Suppressor macrophage (primary cell): ENCODE results near the gene ZGRF1.
"Not testable (repeated sequence)": the region's sequence is repeated elsewhere in the genome, so short reads cannot be mapped to it uniquely, and the experiment has no call there.

Experiments
- DNase-seq, 4 experiments: peaks; one replicate each; pipeline ENCODE4 v3.0.0-alpha.2; 2020 to 2022

The ZGRF1 gene

DNA sequence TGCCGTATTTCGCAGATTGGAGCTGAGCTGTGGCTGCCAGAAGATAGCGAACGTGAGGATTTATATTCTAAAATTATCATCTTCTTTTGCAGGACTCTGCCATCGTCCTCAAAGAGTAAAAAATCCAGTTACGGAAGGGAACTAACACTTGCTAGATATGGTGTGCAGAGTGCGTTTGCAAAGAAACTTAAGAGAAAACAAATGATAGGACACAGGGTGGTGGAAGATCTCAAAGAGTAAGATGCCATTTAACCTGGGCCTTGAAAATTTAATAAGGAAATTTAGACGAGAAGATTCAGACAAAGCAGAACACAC lies 800 bp upstream of the ZGRF1 start:
- DNase-seq, result no peak

DNA sequence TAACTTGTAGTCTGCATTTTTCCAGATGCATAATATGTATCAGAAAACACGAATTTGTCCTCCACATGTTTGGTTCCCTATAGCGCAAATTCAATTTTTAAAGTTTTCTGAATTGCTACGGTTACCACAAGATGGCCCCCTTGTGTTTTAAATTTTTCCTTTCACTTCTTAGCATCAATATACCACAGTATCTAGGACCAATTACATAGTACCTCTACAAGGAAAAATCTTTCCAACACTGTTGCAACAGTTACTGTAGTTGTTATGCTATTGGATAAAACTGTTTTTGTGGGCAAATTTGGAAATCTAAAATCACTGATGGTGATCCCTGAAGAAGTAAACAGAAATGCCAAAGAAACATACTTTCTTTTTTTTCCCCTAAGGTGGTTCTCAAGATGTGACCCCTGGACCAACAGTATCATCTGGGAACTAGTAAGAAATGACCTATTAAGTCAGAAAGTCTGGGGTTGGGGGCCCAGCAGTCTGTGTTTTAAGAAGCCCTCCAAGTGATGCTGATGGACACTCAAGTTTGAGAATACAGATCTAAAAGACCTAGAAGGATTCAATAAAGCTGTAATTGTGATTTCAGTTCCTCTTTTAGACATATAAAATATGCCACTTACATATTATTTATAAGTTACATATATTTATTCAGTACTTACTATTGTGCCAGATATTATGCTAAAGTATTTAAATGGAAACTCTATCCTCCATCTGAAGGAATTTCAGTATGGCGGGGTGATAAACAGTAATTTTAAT lies 3.1 kb downstream of the ZGRF1 start:
- peak in 3 of 4 experiments; percentile 32 to 58 (median 43) for DNase-seq

DNA sequence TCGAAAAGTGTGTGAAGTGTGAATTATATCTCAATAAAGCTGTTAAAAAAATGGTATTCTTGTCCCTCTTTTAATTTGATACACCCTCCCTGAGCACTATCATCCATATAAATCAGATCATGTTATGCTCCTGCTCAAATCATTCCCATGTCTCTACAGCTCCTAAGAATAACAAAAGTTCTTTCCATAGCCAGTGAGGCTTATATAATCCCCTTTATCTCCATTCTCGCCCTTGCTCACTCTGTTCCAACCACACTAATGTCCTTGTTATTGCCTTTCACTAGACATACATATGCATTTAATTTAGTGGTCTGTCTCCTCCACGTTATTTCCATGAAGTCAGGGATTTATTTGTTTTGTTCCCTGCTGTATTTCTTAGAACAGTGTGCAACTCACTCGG lies 10.5 kb downstream of the ZGRF1 start:
- no peak for DNase-seq

DNA sequence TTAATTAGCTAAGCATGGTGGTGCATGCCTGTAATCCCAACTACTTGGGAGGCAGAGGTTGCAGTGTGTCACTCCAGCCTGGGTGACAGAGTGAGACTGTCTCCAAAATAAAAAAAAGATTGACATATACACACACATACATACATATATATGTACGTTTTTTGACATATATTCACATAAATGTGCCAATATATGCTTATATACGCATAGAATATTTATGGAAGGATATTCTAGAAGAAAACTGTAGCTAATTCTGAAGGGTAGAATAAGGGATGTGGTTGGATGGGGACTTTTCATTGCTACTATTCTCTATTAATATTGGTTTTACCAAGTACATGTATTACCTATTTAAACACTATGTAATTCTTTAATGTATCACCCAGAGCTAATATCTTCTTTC lies 19.7 kb downstream of the ZGRF1 start:
- DNase-seq, result no peak

DNA sequence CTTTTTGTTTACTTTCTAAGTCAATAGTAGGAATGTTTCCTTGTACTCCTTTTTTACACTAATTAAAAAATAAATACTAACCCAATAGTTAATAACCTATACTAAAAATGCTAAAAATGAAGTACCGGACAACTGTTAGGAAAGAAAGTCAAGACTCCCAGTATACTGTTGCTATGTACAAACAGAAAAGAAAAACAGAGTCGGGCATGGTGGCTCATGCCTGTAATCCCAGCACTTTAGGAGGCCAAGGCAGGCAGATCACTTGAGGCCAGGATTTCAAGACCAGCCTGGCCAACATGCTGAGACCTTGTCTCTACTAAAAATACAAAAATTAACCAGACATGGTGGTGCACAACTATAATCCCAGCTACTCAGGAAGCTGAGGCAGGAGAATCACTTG lies 23.9 kb downstream of the ZGRF1 start:
- not testable (repeated sequence) for DNase-seq

DNA sequence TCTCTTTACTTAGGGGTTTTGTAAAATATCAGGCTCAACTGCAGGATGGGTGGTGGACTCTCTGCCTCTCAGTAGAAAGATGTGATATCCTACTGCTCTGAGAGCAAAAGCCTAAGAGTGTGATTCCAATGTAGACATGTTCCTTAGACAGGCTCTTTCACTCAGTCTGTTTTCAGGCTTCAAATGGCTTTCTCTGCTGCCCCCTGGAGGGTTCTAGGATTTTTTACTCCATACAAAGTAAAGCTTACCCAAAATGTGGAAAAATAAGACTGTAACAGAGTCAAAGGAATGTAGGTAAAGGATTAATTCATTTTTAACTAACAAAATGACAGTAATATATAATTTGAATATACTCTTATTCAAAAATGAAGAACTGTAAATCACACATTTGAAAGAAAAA lies 32.1 kb downstream of the ZGRF1 start:
- peak; percentile 56 to 74 (median 69) for DNase-seq

DNA sequence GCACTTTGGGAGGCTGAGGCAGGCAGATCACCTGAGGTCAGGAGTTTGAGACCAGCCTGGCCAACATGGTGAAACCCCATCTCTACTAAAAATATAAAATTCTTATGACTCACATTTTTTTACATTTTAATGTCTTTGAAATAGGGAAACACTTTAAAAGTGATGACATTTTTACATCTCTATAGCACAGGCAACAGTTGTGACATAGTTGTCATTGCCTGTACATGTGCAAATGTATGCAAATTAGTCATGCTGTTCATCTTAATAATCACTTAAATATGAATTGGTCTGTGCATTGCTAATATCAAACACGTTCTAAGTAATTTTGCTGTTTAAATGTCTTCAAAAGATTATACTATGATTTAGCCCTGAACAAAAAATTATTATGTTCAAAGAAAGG lies 41.7 kb downstream of the ZGRF1 start:
- DNase-seq, result no peak

- no peak for DNase-seq
Measured at GRCh38 chr4:112593438-112594133, 43.1 kb downstream of the ZGRF1 start.

- no peak for DNase-seq
Measured at GRCh38 chr4:112592717-112593116, 44.0 kb downstream of the ZGRF1 start.

GRCh38 chr4:112591593-112591992 lies 45.1 kb downstream of the ZGRF1 start:
- no peak for DNase-seq

DNA sequence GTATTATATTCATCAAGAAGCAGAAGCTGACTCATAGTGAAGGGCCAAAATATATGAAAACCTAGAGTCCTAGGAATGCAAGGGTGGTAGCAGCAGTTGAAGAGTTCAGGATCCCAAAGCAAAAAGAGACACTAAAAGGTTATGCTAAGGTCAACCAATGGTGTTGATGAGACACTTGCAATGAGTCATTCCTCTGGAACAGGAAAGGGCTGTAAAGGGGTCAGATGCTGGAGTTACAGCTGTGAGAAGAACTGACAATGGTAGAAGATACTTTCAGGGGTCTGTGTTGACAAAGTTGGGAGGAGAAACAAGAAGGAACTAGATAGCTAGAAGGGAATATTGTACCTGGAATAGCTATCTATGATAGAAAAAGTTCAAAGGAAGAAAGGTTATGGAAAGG lies 47.5 kb downstream of the ZGRF1 start:
- peak in 3 of 4 experiments; percentile 1 to 31 (median 4) for DNase-seq

GRCh38 chr4:112585977-112586736 lies 50.6 kb downstream of the ZGRF1 start:
- no peak for DNase-seq

DNA sequence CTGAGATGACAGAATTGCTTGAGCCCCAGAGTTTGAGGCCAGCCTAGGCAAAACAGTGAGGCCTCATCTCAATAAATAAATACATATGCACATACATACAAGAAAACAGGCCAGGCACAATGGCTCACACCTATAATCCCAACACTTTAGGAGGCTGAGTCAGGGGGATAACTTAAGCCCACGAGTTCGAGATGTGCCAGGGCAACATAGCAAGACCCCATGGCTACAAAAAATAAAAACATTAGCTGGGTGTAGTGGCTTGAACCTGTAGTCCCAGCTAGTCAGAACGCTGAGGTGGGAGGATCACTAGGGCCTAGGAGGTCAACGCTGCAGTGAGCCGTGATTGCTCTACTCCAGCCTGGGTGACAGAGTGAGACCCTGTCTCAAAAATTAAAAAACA lies 69.2 kb downstream of the ZGRF1 start:
- no peak for DNase-seq

DNA sequence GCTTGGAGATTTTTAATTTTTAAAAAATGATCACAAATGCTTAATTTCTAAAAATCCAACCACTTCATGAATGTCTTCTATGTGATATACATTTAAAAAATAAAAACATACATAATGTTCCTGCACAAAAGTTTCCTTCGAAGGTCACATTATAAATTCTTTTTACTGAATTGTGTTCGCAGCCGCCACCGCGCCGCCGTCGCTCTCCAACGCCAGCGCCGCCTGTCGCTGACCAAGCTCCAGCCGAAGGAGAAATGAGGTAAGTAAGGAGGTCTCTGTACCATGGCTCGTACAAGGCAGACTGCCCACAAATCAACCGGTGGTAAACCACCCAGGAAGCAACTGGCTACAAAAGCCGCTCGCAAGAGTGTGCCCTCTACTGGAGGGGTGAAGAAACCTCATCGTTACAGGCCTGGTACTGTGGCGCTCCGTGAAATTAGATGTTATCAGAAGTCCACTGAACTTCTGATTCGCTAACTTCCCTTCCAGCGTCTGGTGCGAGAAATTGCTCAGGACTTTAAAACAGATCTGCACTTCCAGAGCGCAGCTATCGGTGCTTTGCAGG lies 71.9 kb downstream of the ZGRF1 start:
- DNase-seq, result no peak

- DNase-seq, result no peak
Measured at GRCh38 chr4:112563431-112564200, 73.1 kb downstream of the ZGRF1 start.

DNA sequence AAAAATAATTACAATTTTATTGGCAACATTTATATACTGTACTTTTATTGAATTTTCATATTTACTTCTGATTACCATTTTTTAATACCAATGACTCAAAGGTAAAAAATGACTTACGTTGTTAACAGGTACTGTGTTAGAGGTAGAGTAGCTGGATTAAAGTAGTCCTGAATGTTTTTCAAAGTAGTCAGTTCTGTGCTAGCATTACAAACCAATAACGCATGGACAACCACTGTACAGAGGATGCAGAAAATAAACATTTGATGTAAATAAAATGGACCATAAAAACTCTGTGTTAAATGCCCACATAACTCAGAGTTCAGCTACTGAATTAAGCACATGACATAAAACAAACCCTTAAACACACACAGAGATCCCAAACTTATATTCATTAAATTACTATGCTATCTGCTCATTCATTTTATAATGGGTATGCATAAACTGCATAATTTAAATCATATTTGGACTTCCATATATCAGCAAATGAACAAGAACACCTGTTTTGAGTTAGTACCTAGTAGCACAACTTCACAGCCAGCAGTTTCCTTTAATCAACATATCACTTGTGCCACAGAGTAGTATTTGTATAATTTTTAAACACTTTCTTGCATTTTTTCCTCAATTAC lies 74.3 kb downstream of the ZGRF1 start:
- DNase-seq, result no peak

- DNase-seq, result peak in 3 of 4 experiments; percentile 8 to 39 (median 37)
Measured at GRCh38 chr4:112560084-112560483, 76.6 kb downstream of the ZGRF1 start.

GRCh38 chr4:112559053-112559452 lies 77.7 kb downstream of the ZGRF1 start:
- DNase-seq, result no peak

DNA sequence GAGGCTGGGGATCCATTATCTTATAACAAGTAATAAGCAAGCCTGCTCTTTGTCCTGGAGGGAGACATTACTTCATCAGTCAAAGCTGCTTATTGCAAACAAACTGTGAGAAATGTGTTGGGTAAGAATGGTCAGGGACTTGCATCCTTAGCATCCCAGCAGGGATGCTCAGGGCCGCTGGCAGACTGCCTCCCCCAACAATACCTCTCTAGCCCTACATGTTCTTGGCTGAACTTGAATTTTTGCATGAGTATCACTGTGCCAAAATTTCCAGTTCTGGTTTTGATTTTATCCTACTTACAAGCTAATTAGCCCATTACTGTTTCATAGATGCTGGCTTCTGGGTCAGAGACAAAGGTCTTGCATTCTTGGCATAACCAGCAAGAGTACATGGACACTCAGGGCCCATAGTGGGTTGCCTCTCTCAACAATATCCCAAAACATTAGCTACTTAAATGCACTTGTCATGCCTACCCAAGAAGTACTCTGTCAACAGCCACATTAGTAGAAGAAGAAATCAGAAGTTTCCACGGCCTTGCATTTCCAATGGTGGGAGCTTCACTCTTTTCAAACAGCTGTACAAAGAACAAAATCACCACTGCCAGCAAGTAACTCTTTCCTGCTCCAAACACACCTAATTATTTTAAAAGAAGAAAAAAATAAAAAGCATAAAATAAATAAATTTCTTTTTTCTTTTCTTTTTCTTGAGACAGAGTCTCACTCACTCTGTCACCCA lies 78.9 kb downstream of the ZGRF1 start:
- no peak for DNase-seq

DNA sequence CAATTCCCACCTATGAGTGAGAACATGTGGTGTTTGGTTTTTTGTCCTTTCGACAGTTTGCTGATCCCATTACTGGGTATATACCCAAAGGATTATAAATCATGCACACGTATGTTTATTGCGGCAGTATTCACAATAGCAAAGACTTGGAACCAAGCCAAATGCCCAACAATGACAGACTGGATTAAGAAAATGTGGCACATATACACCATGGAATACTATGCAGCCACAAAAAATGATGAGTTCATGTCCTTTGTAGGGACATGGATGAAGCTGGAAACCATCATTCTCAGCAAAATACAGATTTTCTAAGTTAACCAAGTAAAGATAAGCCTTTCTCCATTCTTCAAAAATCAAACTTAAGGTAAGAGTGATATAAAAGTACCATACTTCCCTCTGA lies 82.4 kb downstream of the ZGRF1 start:
- not testable (repeated sequence) for DNase-seq

GRCh38 chr4:112552668-112553067 lies 84.0 kb downstream of the ZGRF1 start:
- DNase-seq, result no peak
